Spleen (tissue), 11 donors: ENCODE results near the gene ZNF552. TPM values are rescaled to one million over a fixed set of nuclear protein-coding genes. Genes with fewer than 3 reads are reported as not detected.

Experiments used
- DNase-seq: peaks from one replicate; pipeline ENCODE4 v3.0.0-alpha.2; 2020
- H3K27ac ChIP-seq, 8 donors: fragments of 200-600 bp; sonication (generic) in 7 of 8; 1 replicate in 4 of 8; 2 replicates in 4 of 8; pipeline versions ENCODE4 v1.5.0 to v1.8.0; 2016 to 2021; ENCODE audit warnings: inconsistent platforms in 4 of 8, mild to moderate bottlenecking in 4 of 8, moderate library complexity in 1 of 8
- H3K27me3 ChIP-seq, 7 donors: fragments of 200-600 bp; sonication (generic) in 6 of 7; replicated peaks in 1 of 7; 1 replicate in 4 of 7; 2 replicates in 3 of 7; pipeline versions ENCODE4 v1.5.0 to v1.8.0; 2016 to 2021; ENCODE audit warnings: inconsistent platforms in 3 of 7, mild to moderate bottlenecking in 1 of 7
- H3K36me3 ChIP-seq, 6 donors: fragments of 200-600 bp; sonication (generic) in 5 of 6; 1 replicate in 4 of 6; 2 replicates in 2 of 6; pipeline versions ENCODE4 v1.5.0 to v1.8.0; 2016 to 2021; ENCODE audit warnings: inconsistent platforms in 2 of 6
- H3K4me1 ChIP-seq, 6 donors: fragments of 200-600 bp; sonication (generic) in 5 of 6; 1 replicate in 3 of 6; 2 replicates in 3 of 6; pipeline versions ENCODE4 v1.5.0 to v1.8.0; 2016 to 2021; ENCODE audit warnings: inconsistent platforms in 3 of 6
- H3K4me3 ChIP-seq, 8 donors: fragments of 200-600 bp; sonication (generic) in 7 of 8; 1 replicate in 4 of 8; 2 replicates in 4 of 8; pipeline versions ENCODE4 v1.5.0 to v1.8.0; 2016 to 2021; ENCODE audit warnings: inconsistent platforms in 4 of 8, mild to moderate bottlenecking in 4 of 8, moderate library complexity in 2 of 8
- H3K9me3 ChIP-seq, 8 donors: fragments of 200-600 bp; sonication (generic) in 7 of 8; 1 replicate in 4 of 8; 2 replicates in 4 of 8; pipeline versions ENCODE4 v1.5.0 to v1.8.0; 2016 to 2021; ENCODE audit warnings: inconsistent platforms in 4 of 8
- CTCF ChIP-seq, 11 experiments: fragments of 200-600 bp in 7 of 11; fragments of 450-650 bp in 4 of 11; sonication (generic) in 4 of 11; IDR thresholded peaks in 8 of 11; conservative IDR thresholded peaks in 3 of 11; 1 replicate in 7 of 11; 2 replicates in 4 of 11; pipeline versions ENCODE4 v1.4.0 to v1.8.0; 2016 to 2021; ENCODE audit warnings: antibody characterized with exemption in 11 of 11, inconsistent platforms in 4 of 11, mild to moderate bottlenecking in 1 of 11
- POLR2A ChIP-seq, 3 donors: fragments of 450-650 bp; IDR thresholded peaks; one replicate each; pipeline ENCODE4 v1.5.1; 2017; ENCODE audit warnings: antibody characterized with exemption in 3 of 3, mild to moderate bottlenecking in 1 of 3
- POLR2AphosphoS5 ChIP-seq, 3 donors: sonication (generic); formaldehyde crosslinking; IDR thresholded peaks; one replicate each; pipeline ENCODE4 v1.5.1; 2017; ENCODE audit warnings: antibody characterized with exemption in 3 of 3
- WGBS, 5 donors: extraction: QIAGEN DNeasy Blood & Tissue Kit in 3 of 5; methylation state at CpG; one replicate each; pipeline versions ENCODE4 v1.1.5 to v1.1.7; 2013 to 2018; 5-methylcytosine and 5-hydroxymethylcytosine counted together
- intact Hi-C: fragments of 100-400 bp; cut with DNase I; formaldehyde crosslinking; loops from one replicate; pipeline ENCODE4 v1.15.0; 2023; ENCODE audit warnings: low total_unique reads
- polyA plus RNA-seq, 3 donors: library from polyadenylated mRNA; stranded (reverse); fragments of 200-250 nt; gene quantifications; one replicate each; pipeline ENCODE4 v1.2.1, GENCODE V29; 2013
- total RNA-seq, 7 donors: library from RNA; depleted of rRNA in 3 of 7; stranded (reverse); fragments of >200 nt in 3 of 7; fragmentation: NEBNext Ultra II Directional in 4 of 7; extraction: Animal tissue kit (Norgen Biotek cat#: 25700) in 4 of 7; gene quantifications; one replicate each; pipeline versions ENCODE4 v1.1.0 to v1.2.1, GENCODE V29; 2016 to 2021
- donor health status: healthy with polysubstance abuse.
- donor health status: DM: no; HTN: no; CAD: no; lungs with moderate emphysema.
- donor health status: DM: no; HTN: no; CAD: no.
- donor health status: Bipolar disorder and iron deficiency.
- donor health status: healthy.
- donor health status: DM: no; HTN: no; CAD: no.
- donor health status: DM: yes; HTN: yes; CAD: no.

ZNF552 gene
- total and polyA plus RNA-seq, 10 donors = 2.9 to 20.8 (median 9.4) TPM

- no peak for DNase-seq
- H3K27ac ChIP-seq = no peak overlapping the region
- intact Hi-C loops = no loop called here
- no peaks in the 10 kb centered on the region for H3K27me3 ChIP-seq
- TF ChIP-seq POLR2A (IDR thresholded peaks at IDR 0.05) (no peak), CTCF (IDR thresholded peaks at IDR 0.05 in 8 of 11, conservative IDR thresholded peaks at IDR 0.05 in 3 of 11) (no peak), POLR2AphosphoS5 (IDR thresholded peaks at IDR 0.05) (no peak)
- no peak overlapping the region for H3K4me3 ChIP-seq
- peaks cover 0 to 95% (median 50%) of the 10 kb centered on the region in 8 donors for H3K9me3 ChIP-seq
- H3K4me1 ChIP-seq = no peaks in the 10 kb centered on the region
- peaks cover 15 to 100% (median 71%) of the 10 kb centered on the region in 6 donors for H3K36me3 ChIP-seq
- WGBS, 5 donors = 93 to 100% (median 96%) methylated on average over 2 of the region's 2 CpGs; no CpG with 5 or more reads in 1 of the 5 donors
These were observed 55.6 kb downstream of the ZNF552 start for GRCh38 chr19:57759096-57759495.

DNA sequence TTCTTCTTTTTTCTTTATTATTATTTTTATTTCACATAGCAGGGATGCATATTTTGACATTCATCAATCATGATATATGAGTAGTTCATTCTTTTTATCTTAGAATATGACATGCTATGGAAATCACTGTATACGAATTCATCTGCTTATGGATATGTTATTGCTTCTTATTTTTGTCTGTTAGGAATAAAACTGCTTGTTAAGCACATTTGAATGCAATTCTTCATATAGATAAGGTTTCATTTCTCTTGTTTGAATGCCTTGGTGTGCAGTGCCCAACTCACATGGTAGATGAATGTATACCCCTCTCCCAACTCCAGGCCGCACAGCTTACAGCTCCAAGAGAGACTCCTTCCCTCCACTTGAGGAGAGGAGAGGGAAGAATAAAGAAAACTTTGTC, 56.8 kb downstream of the ZNF552 start:
- no peak for DNase-seq
- Histone ChIP-seq H3K4me3 (no peak overlapping the region), H3K27ac (no peak overlapping the region), H3K36me3 (peaks cover 25 to 100% (median 76%) of the 10 kb centered on the region in 6 donors), H3K27me3 (no peaks in the 10 kb centered on the region), H3K9me3 (peaks cover 3 to 97% (median 61%) of the 10 kb centered on the region in 8 donors), H3K4me1 (no peaks in the 10 kb centered on the region)
- intact Hi-C loops = no loop called here
- 96 to 99% (median 98%) methylated on average over 2 of the region's 2 CpGs for WGBS, 5 donors
- no peak for TF ChIP-seq CTCF (IDR thresholded peaks at IDR 0.05 in 8 of 11, conservative IDR thresholded peaks at IDR 0.05 in 3 of 11)
- no peak for TF ChIP-seq POLR2AphosphoS5 (IDR thresholded peaks at IDR 0.05)
- no peak for TF ChIP-seq POLR2A (IDR thresholded peaks at IDR 0.05)

Other genes with a start within 250 kb of the ZNF552 start
- gene ZNF416, start 236.0 kb downstream of the ZNF552 start, total RNA-seq = 1 to 10 TPM; 4.3 to 9.3 (median 6.1) TPM
- 1 to 10 TPM; 2.1 to 3.8 (median 3.4) TPM for gene ZNF416, start 236.0 kb downstream of the ZNF552 start, polyA plus RNA-seq
- 10 to 100 TPM in 3 of 7 donors, 1 to 10 TPM in 4; 5.1 to 12.0 (median 8.6) TPM for gene ZIK1, start 230.8 kb downstream of the ZNF552 start, total RNA-seq
- gene ZIK1, start 230.8 kb downstream of the ZNF552 start, polyA plus RNA-seq = 1 to 10 TPM; 3.4 to 4.5 (median 3.7) TPM
- gene ZNF530, start 215.0 kb downstream of the ZNF552 start, total RNA-seq = 1 to 10 TPM; 3.5 to 7.4 (median 4.1) TPM
- 1 to 10 TPM; 2.4 to 3.2 (median 2.9) TPM for gene ZNF530, start 215.0 kb downstream of the ZNF552 start, polyA plus RNA-seq
- gene ZNF134, start 200.7 kb downstream of the ZNF552 start, total RNA-seq = 10 to 100 TPM; 18.3 to 30.7 (median 23.1) TPM
- gene ZNF134, start 200.7 kb downstream of the ZNF552 start, polyA plus RNA-seq = 1 to 10 TPM; 3.7 to 7.6 (median 5.7) TPM
- 10 to 100 TPM; 18.9 to 28.4 (median 20.8) TPM for gene ZNF211, start 181.7 kb downstream of the ZNF552 start, total RNA-seq
- 10 to 100 TPM in 2 of 3 donors, 1 to 10 TPM in 1; 9.5 to 14.2 (median 12.3) TPM for gene ZNF211, start 181.7 kb downstream of the ZNF552 start, polyA plus RNA-seq
- gene ZSCAN4, start 146.0 kb downstream of the ZNF552 start, total RNA-seq = under 1 TPM in 3 of 7 donors, not detected in 4; 0.29 to 0.58 (median 0.47) TPM
- not detected for gene ZSCAN4, start 146.0 kb downstream of the ZNF552 start, polyA plus RNA-seq
- 10 to 100 TPM; 10.0 to 14.3 (median 13.4) TPM for gene ZNF551, start 132.9 kb downstream of the ZNF552 start, total RNA-seq
- gene ZNF551, start 132.9 kb downstream of the ZNF552 start, polyA plus RNA-seq = 1 to 10 TPM; 2.0 to 3.8 (median 2.5) TPM
- gene ZNF154, start 105.7 kb downstream of the ZNF552 start, total RNA-seq = 10 to 100 TPM in 6 of 7 donors, 1 to 10 TPM in 1; 9.3 to 21.2 (median 15.3) TPM
- gene ZNF154, start 105.7 kb downstream of the ZNF552 start, polyA plus RNA-seq = 1 to 10 TPM; 3.6 to 5.8 (median 4.3) TPM
- 10 to 100 TPM; 16.1 to 23.3 (median 17.1) TPM for gene ZNF671, start 87.3 kb downstream of the ZNF552 start, total RNA-seq
- gene ZNF671, start 87.3 kb downstream of the ZNF552 start, polyA plus RNA-seq = 10 to 100 TPM; 10.4 to 11.7 (median 10.9) TPM
- 10 to 100 TPM; 16.2 to 25.3 (median 20.9) TPM for gene ZNF776, start 68.1 kb downstream of the ZNF552 start, total RNA-seq
- gene ZNF776, start 68.1 kb downstream of the ZNF552 start, polyA plus RNA-seq = 1 to 10 TPM; 3.5 to 9.5 (median 4.3) TPM
- 10 to 100 TPM; 29.6 to 45.6 (median 35.2) TPM for gene ZNF586, start 45.2 kb downstream of the ZNF552 start, total RNA-seq
- 1 to 10 TPM; 7.3 to 9.8 (median 9.0) TPM for gene ZNF586, start 45.2 kb downstream of the ZNF552 start, polyA plus RNA-seq
- 10 to 100 TPM; 19.9 to 31.8 (median 26.0) TPM for gene ZNF587B, start 15.4 kb upstream of the ZNF552 start, total RNA-seq
- 1 to 10 TPM; 3.4 to 9.8 (median 3.9) TPM for gene ZNF587B, start 15.4 kb upstream of the ZNF552 start, polyA plus RNA-seq
- gene ZNF587, start 34.9 kb upstream of the ZNF552 start, total RNA-seq = 10 to 100 TPM; 23.8 to 46.5 (median 39.0) TPM
- 10 to 100 TPM in 1 of 3 donors, 1 to 10 TPM in 2; 3.9 to 20.2 (median 4.8) TPM for gene ZNF587, start 34.9 kb upstream of the ZNF552 start, polyA plus RNA-seq
- gene ZNF814, start 74.1 kb upstream of the ZNF552 start, total RNA-seq = 10 to 100 TPM; 18.0 to 48.1 (median 33.2) TPM
- gene ZNF814, start 74.1 kb upstream of the ZNF552 start, polyA plus RNA-seq = 10 to 100 TPM; 15.4 to 21.2 (median 17.3) TPM
- 10 to 100 TPM; 22.6 to 31.2 (median 24.7) TPM for gene ZNF417, start 101.7 kb upstream of the ZNF552 start, total RNA-seq
- 1 to 10 TPM; 1.5 to 3.3 (median 1.6) TPM for gene ZNF417, start 101.7 kb upstream of the ZNF552 start, polyA plus RNA-seq
- gene ZNF418, start 120.5 kb upstream of the ZNF552 start, total RNA-seq = 10 to 100 TPM in 5 of 7 donors, 1 to 10 TPM in 2; 8.9 to 16.5 (median 10.7) TPM
- 1 to 10 TPM; 4.7 to 6.7 (median 6.7) TPM for gene ZNF418, start 120.5 kb upstream of the ZNF552 start, polyA plus RNA-seq
- 10 to 100 TPM in 4 of 7 donors, 1 to 10 TPM in 3; 8.4 to 10.9 (median 10.7) TPM for gene ZNF256, start 132.8 kb upstream of the ZNF552 start, total RNA-seq
- gene ZNF256, start 132.8 kb upstream of the ZNF552 start, polyA plus RNA-seq = 1 to 10 TPM; 4.1 to 4.5 (median 4.5) TPM
- 1 to 10 TPM in 1 of 7 donors, under 1 TPM in 3, not detected in 3; 0.50 to 1.9 (median 0.69) TPM for gene C19orf18, start 159.6 kb upstream of the ZNF552 start, total RNA-seq
- 1 to 10 TPM; 1.7 to 4.2 (median 3.0) TPM for gene C19orf18, start 159.6 kb upstream of the ZNF552 start, polyA plus RNA-seq
- gene ZNF606, start 187.9 kb upstream of the ZNF552 start, total RNA-seq = 10 to 100 TPM; 12.4 to 25.3 (median 17.3) TPM
- 10 to 100 TPM in 1 of 3 donors, 1 to 10 TPM in 2; 5.6 to 12.4 (median 9.3) TPM for gene ZNF606, start 187.9 kb upstream of the ZNF552 start, polyA plus RNA-seq
- not detected for gene ZSCAN1, start 219.1 kb upstream of the ZNF552 start, total RNA-seq
- gene ZSCAN1, start 219.1 kb upstream of the ZNF552 start, polyA plus RNA-seq = under 1 TPM in 2 of 3 donors, not detected in 1; 0.08 to 0.24 TPM
- 1 to 10 TPM; 3.6 to 9.4 (median 8.1) TPM for gene ZNF135, start 244.4 kb upstream of the ZNF552 start, total RNA-seq
- 1 to 10 TPM; 4.8 to 6.5 (median 5.1) TPM for gene ZNF135, start 244.4 kb upstream of the ZNF552 start, polyA plus RNA-seq